ENCODE results near the gene LLGL2.
"Not testable (repeated sequence)": the region's sequence is repeated elsewhere in the genome, so short reads cannot be mapped to it uniquely, and the experiment has no call there.

The LLGL2 gene

GRCh38 chr17:75514919-75515495, 10.5 kb upstream of the LLGL2 start:
- peaks cover 18% of the 10 kb centered on the region for H3K36me3 Mint-ChIP-seq (ENCODE audit: insufficient read depth)
- no peak overlapping the region for H3K27ac Mint-ChIP-seq (ENCODE audit: low read depth)
- DNase-seq (ENCODE audit: low spot score in 2 of 2): no peak
- peak overlapping the region; percentile 80 for H3K4me3 Mint-ChIP-seq
- no peaks in the 10 kb centered on the region for H3K9me3 Mint-ChIP-seq
- no peak for ATAC-seq (replicated peaks; ENCODE audit: extremely low read depth, poor library complexity, severe bottlenecking)
- H3K4me1 Mint-ChIP-seq: peaks cover 19% of the 10 kb centered on the region
- H3K27me3 Mint-ChIP-seq: no peaks in the 10 kb centered on the region

DNA sequence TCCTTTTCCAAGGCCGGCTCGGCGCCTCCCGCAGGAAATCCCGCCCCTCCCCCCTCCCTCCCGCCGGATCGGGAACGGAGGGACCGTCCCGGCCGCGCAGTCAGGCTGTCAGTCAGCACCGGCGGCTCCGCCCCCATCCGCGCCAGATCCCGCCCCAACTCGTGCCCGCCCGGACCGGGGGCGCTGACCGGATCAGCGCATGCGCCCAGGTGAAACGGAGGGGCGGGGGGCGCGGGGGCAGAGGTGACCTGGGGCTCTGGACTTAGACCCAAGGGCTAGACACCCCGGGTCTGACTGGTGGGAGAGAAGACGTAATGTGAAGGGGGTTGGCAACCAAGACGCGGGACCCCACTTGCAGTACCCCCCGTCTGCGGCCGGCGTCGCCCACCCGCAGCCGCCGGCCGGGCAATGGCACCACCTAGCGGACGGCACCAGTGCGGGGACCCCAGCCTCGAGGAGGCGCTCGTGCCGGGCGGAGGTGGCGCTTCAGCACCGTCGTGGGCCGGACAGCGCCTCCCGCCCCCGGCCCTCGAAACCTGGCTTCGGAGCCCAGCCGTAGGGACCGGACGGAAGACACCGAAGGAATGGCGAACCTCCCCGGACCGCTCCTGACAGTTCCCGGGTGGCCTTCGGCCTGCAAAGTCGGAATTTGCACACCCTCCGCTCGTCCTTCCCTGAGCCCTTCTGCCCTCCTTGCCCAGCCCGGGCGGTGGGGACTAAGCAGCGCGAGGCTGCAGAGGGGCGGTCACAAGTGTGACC, 9.8 kb upstream of the LLGL2 start, which contains the start of gene CASKIN2:
Gene CASKIN2 (minus strand): TSS at position 42 of the 759 bp plus-strand sequence. CDS start 1,733 bp downstream, outside the sequence.
- H3K27me3 Mint-ChIP-seq: no peaks in the 10 kb centered on the region
- H3K27ac Mint-ChIP-seq (ENCODE audit: low read depth): no peak within 1 kb of the TSS
- H3K4me1 Mint-ChIP-seq: peaks cover 19% of the 10 kb centered on the region
- peaks cover 18% of the 10 kb centered on the region for H3K36me3 Mint-ChIP-seq (ENCODE audit: insufficient read depth)
- peak; percentile 60 to 62 for DNase-seq (ENCODE audit: low spot score in 2 of 2)
- H3K9me3 Mint-ChIP-seq: no peaks in the 10 kb centered on the region
- peak within 1 kb of the TSS; percentile 80 for H3K4me3 Mint-ChIP-seq
- ATAC-seq (replicated peaks; ENCODE audit: extremely low read depth, poor library complexity, severe bottlenecking): peak; percentile 47

DNA sequence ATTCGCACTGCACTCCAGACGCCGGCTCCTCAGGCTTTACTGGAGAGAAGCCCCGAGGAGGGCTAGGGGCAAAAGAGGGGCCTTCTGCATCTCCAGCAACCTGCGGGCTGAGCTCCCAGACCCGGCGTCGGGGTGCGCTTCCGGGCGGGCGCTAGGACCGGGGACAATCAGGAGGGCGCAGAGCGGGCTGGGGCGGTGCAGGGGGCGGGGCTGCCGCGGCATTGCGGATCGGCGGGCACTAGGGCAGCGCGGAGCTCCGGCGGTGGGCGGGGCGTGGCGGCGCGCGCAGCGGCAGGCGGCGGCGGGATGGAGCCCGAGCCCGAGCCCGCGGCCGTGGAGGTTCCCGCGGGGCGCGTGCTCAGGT, 9.3 kb upstream of the LLGL2 start, which contains the start of gene TSEN54:
Gene TSEN54 (plus strand): TSS at position 274 of the 364 bp plus-strand sequence. CDS start 33 bp downstream, at position 307.
- Mint-ChIP-seq H3K27ac (ENCODE audit: low read depth) (peak within 1 kb of the TSS; percentile 95), H3K27me3 (no peaks in the 10 kb centered on the region), H3K4me1 (peaks cover 19% of the 10 kb centered on the region), H3K4me3 (peak within 1 kb of the TSS; percentile 80), H3K9me3 (no peaks in the 10 kb centered on the region), H3K36me3 (ENCODE audit: insufficient read depth) (peaks cover 18% of the 10 kb centered on the region)
- ATAC-seq (replicated peaks; ENCODE audit: extremely low read depth, poor library complexity, severe bottlenecking) (peak; percentile 82), DNase-seq (ENCODE audit: low spot score in 2 of 2) (peak; percentile 90 to 94)

- no peak for ATAC-seq (replicated peaks; ENCODE audit: extremely low read depth, poor library complexity, severe bottlenecking)
- Mint-ChIP-seq H3K4me3 (peak overlapping the region; percentile 80), H3K9me3 (no peaks in the 10 kb centered on the region), H3K4me1 (peaks cover 19% of the 10 kb centered on the region), H3K36me3 (ENCODE audit: insufficient read depth) (peaks cover 18% of the 10 kb centered on the region), H3K27ac (ENCODE audit: low read depth) (peak overlapping the region; percentile 95), H3K27me3 (no peaks in the 10 kb centered on the region)
- no peak for DNase-seq (ENCODE audit: low spot score in 2 of 2)
Observed at GRCh38 chr17:75516619-75517296, 8.7 kb upstream of the LLGL2 start.

DNA sequence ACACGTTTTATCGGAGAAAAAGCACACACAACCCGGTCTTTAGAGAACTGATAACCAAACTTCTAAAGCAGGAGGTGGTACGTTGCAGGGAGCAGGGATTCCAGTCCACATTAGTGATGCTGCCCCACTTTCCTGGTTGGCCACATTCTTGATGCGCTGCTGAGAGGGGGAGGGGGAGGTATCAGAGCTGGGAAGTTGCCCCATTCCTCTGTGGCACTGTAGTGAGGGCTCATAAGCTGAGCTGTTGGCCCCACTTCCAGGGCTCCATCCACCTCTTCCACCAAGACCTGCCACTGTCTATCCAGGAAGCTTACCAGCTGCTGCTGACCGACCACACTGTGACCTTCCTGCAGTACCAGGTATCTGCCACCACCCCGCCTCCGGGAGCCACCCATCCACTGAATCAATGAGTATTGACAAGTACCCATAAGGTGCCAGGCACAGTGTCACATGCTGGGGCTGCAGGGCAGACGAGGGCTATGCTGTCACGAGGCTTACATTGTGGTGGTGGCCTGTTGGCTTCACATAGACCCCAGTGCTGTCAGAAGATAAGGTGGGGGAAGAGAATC, 8.1 kb upstream of the LLGL2 start:
- peaks cover 18% of the 10 kb centered on the region for H3K36me3 Mint-ChIP-seq (ENCODE audit: insufficient read depth)
- H3K27me3 Mint-ChIP-seq: no peaks in the 10 kb centered on the region
- DNase-seq (ENCODE audit: low spot score in 2 of 2) (no peak), ATAC-seq (replicated peaks; ENCODE audit: extremely low read depth, poor library complexity, severe bottlenecking) (no peak)
- H3K4me1 Mint-ChIP-seq: peaks cover 19% of the 10 kb centered on the region
- peak overlapping the region; percentile 80 for H3K4me3 Mint-ChIP-seq
- no peaks in the 10 kb centered on the region for H3K9me3 Mint-ChIP-seq
- peak overlapping the region; percentile 95 for H3K27ac Mint-ChIP-seq (ENCODE audit: low read depth)

GRCh38 chr17:75518201-75518600, 7.3 kb upstream of the LLGL2 start:
- Mint-ChIP-seq H3K27ac (ENCODE audit: low read depth) (peak overlapping the region; percentile 95), H3K27me3 (no peaks in the 10 kb centered on the region), H3K4me1 (peaks cover 19% of the 10 kb centered on the region), H3K9me3 (no peaks in the 10 kb centered on the region), H3K36me3 (ENCODE audit: insufficient read depth) (peaks cover 24% of the 10 kb centered on the region), H3K4me3 (peak overlapping the region; percentile 80)
- DNase-seq (ENCODE audit: low spot score in 2 of 2) (peak in 1 of 2 donors; percentile 75), ATAC-seq (replicated peaks; ENCODE audit: extremely low read depth, poor library complexity, severe bottlenecking) (peak; percentile 79)

DNA sequence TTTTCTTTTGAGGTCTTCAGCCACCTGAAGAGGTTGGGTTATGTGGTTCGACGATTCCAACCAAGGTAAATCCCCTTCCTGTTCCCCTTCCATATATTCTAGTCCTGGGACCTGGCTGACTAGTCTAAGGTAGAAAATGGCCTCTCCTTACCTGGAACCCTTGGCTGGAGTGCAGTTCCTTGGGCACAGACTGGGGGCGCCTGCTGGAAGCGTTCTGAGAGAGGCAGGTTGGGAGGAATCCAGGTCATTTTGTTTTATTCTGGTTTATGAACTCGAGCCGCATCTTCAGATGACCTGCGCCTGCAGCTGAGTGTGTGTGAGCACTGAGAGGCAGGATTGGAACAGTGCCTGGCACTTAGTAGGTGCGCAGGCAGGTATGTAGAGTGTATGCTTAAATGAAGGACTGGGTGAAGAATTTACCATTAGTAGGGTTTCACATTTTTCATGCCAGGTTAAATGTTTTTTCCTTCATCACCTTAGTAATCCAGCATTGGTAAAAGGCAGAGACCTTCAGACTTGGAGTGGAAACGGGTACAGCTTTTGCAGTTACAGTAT, 6.4 kb upstream of the LLGL2 start:
- Mint-ChIP-seq H3K27ac (ENCODE audit: low read depth) (peak overlapping the region; percentile 95), H3K36me3 (ENCODE audit: insufficient read depth) (peaks cover 25% of the 10 kb centered on the region)

GRCh38 chr17:75520413-75520812, 5.1 kb upstream of the LLGL2 start:
- H3K9me3 Mint-ChIP-seq; ATAC-seq (replicated peaks; ENCODE audit: extremely low read depth, poor library complexity, severe bottlenecking); H3K27ac Mint-ChIP-seq (ENCODE audit: low read depth); DNase-seq (ENCODE audit: low spot score in 2 of 2); H3K4me3 Mint-ChIP-seq; H3K27me3 Mint-ChIP-seq: not testable (repeated sequence)
- Mint-ChIP-seq H3K4me1 (peaks cover 19% of the 10 kb centered on the region), H3K36me3 (ENCODE audit: insufficient read depth) (peaks cover 26% of the 10 kb centered on the region)

More for the DNA sequence above, 6.4 kb upstream of the LLGL2 start:
- H3K9me3 Mint-ChIP-seq: no peaks in the 10 kb centered on the region
- DNase-seq (ENCODE audit: low spot score in 2 of 2): no peak
- no peaks in the 10 kb centered on the region for H3K27me3 Mint-ChIP-seq
- peaks cover 19% of the 10 kb centered on the region for H3K4me1 Mint-ChIP-seq
- peak overlapping the region; percentile 80 for H3K4me3 Mint-ChIP-seq
- ATAC-seq (replicated peaks; ENCODE audit: extremely low read depth, poor library complexity, severe bottlenecking): no peak

- Mint-ChIP-seq H3K4me3 (no peak overlapping the region), H3K27me3 (no peaks in the 10 kb centered on the region), H3K9me3 (no peaks in the 10 kb centered on the region), H3K4me1 (peaks cover 21% of the 10 kb centered on the region), H3K27ac (ENCODE audit: low read depth) (no peak overlapping the region), H3K36me3 (ENCODE audit: insufficient read depth) (peaks cover 24% of the 10 kb centered on the region)
- ATAC-seq (replicated peaks; ENCODE audit: extremely low read depth, poor library complexity, severe bottlenecking) (no peak), DNase-seq (ENCODE audit: low spot score in 2 of 2) (no peak)
Observed at GRCh38 chr17:75521290-75521689, 4.2 kb upstream of the LLGL2 start.

DNA sequence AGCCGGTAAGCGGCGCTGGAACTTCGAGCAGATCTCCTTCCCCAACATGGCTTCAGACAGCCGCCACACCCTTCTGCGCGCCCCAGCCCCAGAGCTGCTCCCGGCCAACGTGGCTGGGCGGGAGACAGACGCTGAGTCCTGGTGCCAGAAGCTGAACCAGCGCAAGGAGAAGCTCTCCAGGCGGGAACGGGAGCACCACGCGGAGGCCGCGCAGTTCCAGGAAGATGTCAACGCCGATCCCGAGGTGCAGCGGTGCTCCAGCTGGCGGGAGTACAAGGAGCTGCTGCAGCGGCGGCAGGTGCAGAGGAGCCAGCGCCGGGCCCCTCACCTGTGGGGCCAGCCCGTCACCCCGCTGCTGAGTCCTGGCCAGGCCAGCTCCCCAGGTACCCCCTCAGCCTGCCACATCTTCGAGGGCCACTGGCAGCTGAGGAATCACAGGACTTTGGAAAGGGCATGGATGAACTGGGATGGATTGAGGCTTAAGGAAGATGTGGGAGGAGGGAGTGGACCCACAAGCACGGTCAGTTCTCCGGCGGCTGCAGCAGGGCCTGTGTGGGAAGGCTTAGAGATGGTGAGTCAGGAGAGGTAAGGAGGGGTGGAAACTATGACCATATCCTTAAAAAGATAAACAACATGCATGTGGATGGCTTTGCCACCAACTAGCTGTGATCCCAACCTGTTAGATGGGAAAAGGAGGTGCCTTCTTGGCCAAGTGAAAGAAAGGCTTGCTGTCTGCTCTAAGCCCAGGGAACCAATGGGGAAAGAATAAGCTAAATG, 3.4 kb upstream of the LLGL2 start:
- Mint-ChIP-seq H3K4me3 (no peak overlapping the region), H3K27ac (ENCODE audit: low read depth) (no peak overlapping the region), H3K9me3 (no peaks in the 10 kb centered on the region), H3K4me1 (peaks cover 28% of the 10 kb centered on the region), H3K36me3 (ENCODE audit: insufficient read depth) (peaks cover 28% of the 10 kb centered on the region), H3K27me3 (no peaks in the 10 kb centered on the region)
- ATAC-seq (replicated peaks; ENCODE audit: extremely low read depth, poor library complexity, severe bottlenecking) (no peak), DNase-seq (ENCODE audit: low spot score in 2 of 2) (no peak)

DNA sequence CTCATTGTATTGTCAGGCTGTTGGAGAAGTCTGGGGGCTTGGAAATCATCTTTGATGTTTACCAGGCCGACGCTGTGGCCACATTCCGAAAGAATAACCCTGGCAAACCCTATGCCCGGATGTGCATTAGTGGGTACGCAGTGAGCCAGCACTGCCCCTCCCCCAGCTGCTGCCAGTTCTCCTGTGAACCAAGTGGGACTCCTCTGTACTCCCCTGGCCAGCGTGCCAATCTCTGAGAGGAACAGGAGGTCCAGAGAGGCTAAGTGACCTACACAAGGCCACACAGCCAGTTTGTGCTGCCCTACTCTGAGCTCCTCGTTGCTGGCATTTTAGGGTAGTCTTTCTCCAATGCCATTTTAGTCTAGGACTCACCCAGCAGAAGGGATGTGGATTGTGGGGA, 1.9 kb upstream of the LLGL2 start:
- no peak for ATAC-seq (replicated peaks; ENCODE audit: extremely low read depth, poor library complexity, severe bottlenecking)
- H3K4me1 Mint-ChIP-seq: peaks cover 13% of the 10 kb centered on the region
- no peak overlapping the region for H3K27ac Mint-ChIP-seq (ENCODE audit: low read depth)
- peaks cover 21% of the 10 kb centered on the region for H3K36me3 Mint-ChIP-seq (ENCODE audit: insufficient read depth)
- no peaks in the 10 kb centered on the region for H3K27me3 Mint-ChIP-seq
- no peak overlapping the region for H3K4me3 Mint-ChIP-seq
- no peak for DNase-seq (ENCODE audit: low spot score in 2 of 2)
- no peaks in the 10 kb centered on the region for H3K9me3 Mint-ChIP-seq

Measured in central memory CD8-positive, alpha-beta T cell (primary cell).